Memory B cell (primary cell): ENCODE measurements around the gene OVAAL.
"Not testable (repeated sequence)": the region's sequence is repeated elsewhere in the genome, so short reads cannot be mapped to it uniquely, and the experiment has no call there.

Experiments used
- ATAC-seq: fragments of 150-1000 bp; cut with Tn5 transposase; 2 replicates; pipeline ENCODE4 v1.10.0; 2021; ENCODE audit warnings: low read depth, mild to moderate bottlenecking, moderate library complexity
- DNase-seq, 2 donors: peaks; one replicate each; pipeline ENCODE4 v3.0.0; 2022; ENCODE audit warnings: low spot score in 2 of 2
- H3K27ac Mint-ChIP-seq: one replicate; pipeline ENCODE4 v1.8.0; 2022; ENCODE audit warnings: mild to moderate bottlenecking, moderate library complexity, mixed read lengths
- H3K27me3 Mint-ChIP-seq: one replicate; pipeline ENCODE4 v1.8.0; 2022; ENCODE audit warnings: mixed read lengths
- H3K36me3 Mint-ChIP-seq: one replicate; pipeline ENCODE4 v1.8.0; 2022; ENCODE audit warnings: mild to moderate bottlenecking, mixed read lengths
- H3K4me1 Mint-ChIP-seq: one replicate; pipeline ENCODE4 v1.8.0; 2022; ENCODE audit warnings: mixed read lengths
- H3K4me3 Mint-ChIP-seq: one replicate; pipeline ENCODE4 v1.8.0; 2022; ENCODE audit warnings: mild to moderate bottlenecking, moderate library complexity, mixed read lengths
- H3K9me3 Mint-ChIP-seq: one replicate; pipeline ENCODE4 v1.8.0; 2022; ENCODE audit warnings: mixed read lengths

Gene OVAAL

DNA sequence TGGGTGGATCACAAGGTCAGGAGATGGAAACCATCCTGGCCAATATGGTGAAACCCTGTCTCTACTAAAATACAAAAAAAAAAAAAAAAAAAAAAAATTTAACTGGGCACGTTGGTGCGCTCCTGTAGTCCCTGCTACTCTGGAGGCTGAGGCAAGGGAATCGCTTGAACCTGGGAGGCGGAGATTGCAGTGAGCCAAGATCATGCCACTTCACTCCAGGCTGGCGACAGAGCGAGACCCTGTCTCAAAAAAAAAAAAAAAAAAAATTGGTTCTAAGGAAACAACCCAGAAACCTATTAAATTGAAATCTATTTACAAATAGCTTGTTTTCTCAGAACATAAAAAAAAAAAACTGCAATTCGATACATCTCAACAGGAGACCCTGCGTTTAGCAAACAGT lies 9.0 kb upstream of the OVAAL start:
- H3K9me3 Mint-ChIP-seq, H3K4me3 Mint-ChIP-seq, H3K27me3 Mint-ChIP-seq, H3K4me1 Mint-ChIP-seq, H3K36me3 Mint-ChIP-seq, H3K27ac Mint-ChIP-seq, DNase-seq, ATAC-seq: not testable (repeated sequence)

GRCh38 chr1:180550241-180550640 lies 8.5 kb upstream of the OVAAL start:
- no peak overlapping the region for H3K4me3 Mint-ChIP-seq
- H3K27ac Mint-ChIP-seq: no peak overlapping the region
- no peak for ATAC-seq
- no peak for DNase-seq
- no peaks in the 10 kb centered on the region for H3K4me1 Mint-ChIP-seq
- H3K36me3 Mint-ChIP-seq: no peaks in the 10 kb centered on the region
- H3K27me3 Mint-ChIP-seq: peaks cover 4% of the 10 kb centered on the region
- H3K9me3 Mint-ChIP-seq: no peaks in the 10 kb centered on the region

GRCh38 chr1:180551997-180552396 lies 6.8 kb upstream of the OVAAL start:
- Mint-ChIP-seq H3K4me1 (no peaks in the 10 kb centered on the region), H3K27me3 (peaks cover 6% of the 10 kb centered on the region), H3K4me3 (no peak overlapping the region), H3K9me3 (no peaks in the 10 kb centered on the region), H3K36me3 (no peaks in the 10 kb centered on the region), H3K27ac (no peak overlapping the region)
- ATAC-seq: no peak
- no peak for DNase-seq

- not testable (repeated sequence) for H3K27me3 Mint-ChIP-seq, H3K4me3 Mint-ChIP-seq, H3K9me3 Mint-ChIP-seq, H3K27ac Mint-ChIP-seq, H3K4me1 Mint-ChIP-seq, ATAC-seq, DNase-seq, H3K36me3 Mint-ChIP-seq
Observed at GRCh38 chr1:180553046-180553445, 5.7 kb upstream of the OVAAL start.

- Mint-ChIP-seq H3K36me3 (peaks cover 4% of the 10 kb centered on the region), H3K4me1 (peaks cover 3% of the 10 kb centered on the region), H3K27ac (no peak overlapping the region), H3K27me3 (peaks cover 11% of the 10 kb centered on the region), H3K4me3 (no peak overlapping the region), H3K9me3 (no peaks in the 10 kb centered on the region)
- ATAC-seq (no peak), DNase-seq (no peak)
Observed at GRCh38 chr1:180555411-180555810, 3.4 kb upstream of the OVAAL start.

- ATAC-seq (no peak), DNase-seq (no peak)
- Mint-ChIP-seq H3K27me3 (peaks cover 18% of the 10 kb centered on the region), H3K36me3 (peaks cover 4% of the 10 kb centered on the region), H3K4me3 (no peak overlapping the region), H3K27ac (no peak overlapping the region), H3K9me3 (no peaks in the 10 kb centered on the region), H3K4me1 (peaks cover 3% of the 10 kb centered on the region)
Observed at GRCh38 chr1:180560200-180560867, 1.6 kb downstream of the OVAAL start.

DNA sequence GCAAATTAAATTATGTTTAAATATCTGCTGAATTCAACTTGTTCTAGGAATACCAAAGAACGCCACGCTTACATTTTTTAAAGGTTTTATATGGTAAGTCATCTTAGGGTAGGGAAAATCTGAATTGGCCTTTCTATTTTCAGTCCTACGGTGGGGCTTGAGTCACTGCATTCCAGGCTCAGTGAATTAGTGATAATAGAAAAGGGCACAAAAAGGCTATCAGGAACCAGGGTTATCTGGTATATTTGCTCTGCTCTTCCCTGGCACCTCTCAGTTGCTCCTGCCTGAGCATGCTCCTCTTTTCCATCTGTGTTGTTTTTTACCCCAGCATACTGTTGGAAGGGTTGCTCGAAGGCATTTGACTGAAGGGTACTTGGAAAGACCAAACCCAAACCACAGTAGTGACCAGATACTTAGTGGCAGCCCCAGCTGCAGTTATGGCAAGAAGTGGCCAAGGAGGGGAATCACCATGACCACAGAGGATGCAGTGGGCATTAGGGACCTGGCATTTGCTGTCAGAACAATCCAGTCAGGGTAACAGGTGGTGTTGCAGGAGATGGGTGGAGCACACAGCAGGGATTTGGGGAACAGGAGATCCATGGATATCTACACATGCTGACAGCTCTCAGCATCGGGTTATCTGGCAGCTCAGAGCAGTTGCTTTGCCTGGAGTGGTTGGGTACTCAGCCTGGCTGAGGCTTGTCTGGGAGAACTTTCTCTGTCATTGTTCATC lies 2.3 kb downstream of the OVAAL start:
- H3K4me3 Mint-ChIP-seq: no peak overlapping the region
- H3K9me3 Mint-ChIP-seq: no peaks in the 10 kb centered on the region
- DNase-seq (no peak), ATAC-seq (no peak)
- H3K4me1 Mint-ChIP-seq: peaks cover 3% of the 10 kb centered on the region
- no peak overlapping the region for H3K27ac Mint-ChIP-seq
- H3K27me3 Mint-ChIP-seq: peaks cover 18% of the 10 kb centered on the region
- H3K36me3 Mint-ChIP-seq: peaks cover 4% of the 10 kb centered on the region

DNA sequence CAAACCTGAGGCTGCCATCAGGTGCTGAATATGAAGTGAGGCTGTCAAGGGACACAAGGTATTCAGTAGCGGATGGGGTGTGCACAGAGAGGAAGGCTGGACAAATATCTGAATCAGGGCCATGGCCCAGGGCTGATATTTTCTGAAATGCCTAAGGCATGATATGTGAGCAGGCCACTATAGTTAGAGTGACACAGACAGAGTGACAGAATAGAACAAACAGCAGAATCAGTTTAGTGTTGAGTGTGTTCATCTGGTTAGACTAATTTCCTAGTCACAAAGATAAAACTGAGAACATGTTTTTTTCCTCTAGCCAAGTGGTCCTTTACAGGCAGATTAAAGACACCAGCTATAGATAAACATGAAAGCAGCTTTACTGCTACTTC lies 3.9 kb downstream of the OVAAL start:
- Mint-ChIP-seq H3K27me3 (peaks cover 16% of the 10 kb centered on the region), H3K4me3 (no peak overlapping the region), H3K27ac (no peak overlapping the region), H3K4me1 (peaks cover 3% of the 10 kb centered on the region), H3K36me3 (peaks cover 4% of the 10 kb centered on the region), H3K9me3 (no peaks in the 10 kb centered on the region)
- ATAC-seq (no peak), DNase-seq (no peak)

DNA sequence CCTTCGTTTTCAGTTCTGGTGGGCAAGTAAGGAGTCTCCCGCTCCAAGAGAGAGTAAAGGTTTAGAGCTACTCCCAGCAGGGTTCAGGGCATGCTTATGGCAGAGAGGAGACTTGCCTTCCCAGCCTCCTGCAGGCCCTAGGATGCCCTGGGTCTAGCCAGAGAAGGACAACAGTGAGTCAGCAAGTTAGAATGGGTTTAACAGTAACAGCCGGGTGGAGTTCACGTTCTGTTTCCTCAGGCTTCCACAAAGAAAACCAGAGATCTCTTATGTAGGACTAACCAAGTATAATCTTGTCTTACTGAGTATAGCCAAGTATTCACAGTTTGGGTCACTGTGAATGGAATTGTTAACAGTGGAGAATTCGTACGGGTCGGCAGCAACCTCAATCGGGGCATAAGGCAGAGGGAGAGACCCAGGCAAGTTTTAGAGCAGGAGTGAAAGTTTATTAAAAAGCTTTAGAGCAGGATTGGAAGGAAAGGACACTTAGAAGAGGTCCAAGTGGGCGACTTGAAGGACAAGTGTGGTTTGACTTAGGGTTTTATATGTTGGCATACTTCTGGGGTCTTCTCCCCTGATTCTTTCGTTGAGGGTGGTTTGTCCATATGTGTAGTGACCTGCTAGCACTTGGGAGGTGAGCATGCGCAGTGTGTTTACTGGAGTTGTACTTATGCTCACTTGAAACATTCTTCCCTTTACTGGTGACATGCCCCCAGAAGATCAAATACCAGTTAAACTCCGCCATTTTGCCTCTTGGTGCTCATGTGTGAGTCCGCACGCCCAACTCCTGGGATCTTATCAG lies 4.5 kb downstream of the OVAAL start:
- no peak for DNase-seq
- no peak for ATAC-seq
- peaks cover 3% of the 10 kb centered on the region for H3K4me1 Mint-ChIP-seq
- no peak overlapping the region for H3K27ac Mint-ChIP-seq
- H3K27me3 Mint-ChIP-seq: peaks cover 16% of the 10 kb centered on the region
- peaks cover 4% of the 10 kb centered on the region for H3K36me3 Mint-ChIP-seq
- no peak overlapping the region for H3K4me3 Mint-ChIP-seq
- no peaks in the 10 kb centered on the region for H3K9me3 Mint-ChIP-seq

- DNase-seq: no peak
- H3K4me3 Mint-ChIP-seq: no peak overlapping the region
- H3K27ac Mint-ChIP-seq: no peak overlapping the region
- H3K4me1 Mint-ChIP-seq: no peaks in the 10 kb centered on the region
- no peak for ATAC-seq
- H3K36me3 Mint-ChIP-seq: no peaks in the 10 kb centered on the region
- H3K9me3 Mint-ChIP-seq: no peaks in the 10 kb centered on the region
- H3K27me3 Mint-ChIP-seq: peaks cover 9% of the 10 kb centered on the region
Observed at GRCh38 chr1:180565121-180565871, 6.5 kb downstream of the OVAAL start.

DNA sequence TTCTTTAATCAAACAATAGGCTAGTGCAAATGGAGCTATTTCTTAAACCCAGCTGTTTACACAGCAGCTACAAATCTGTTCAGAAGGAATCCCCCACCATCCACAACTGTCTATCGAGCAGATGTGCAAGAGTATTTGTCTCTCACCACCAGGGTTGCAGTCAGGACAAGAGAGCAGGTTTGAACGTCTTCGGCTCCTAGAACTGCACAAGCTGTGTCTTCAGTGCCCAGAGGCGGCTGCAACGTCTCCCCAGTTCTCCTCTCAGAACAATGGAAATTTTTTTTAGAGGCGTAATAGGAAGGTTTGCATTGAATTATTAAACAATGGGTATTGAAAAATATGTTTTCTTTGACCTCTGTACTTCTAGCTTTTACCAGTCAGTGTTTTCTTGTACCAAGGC lies 7.3 kb downstream of the OVAAL start:
- Mint-ChIP-seq H3K36me3 (no peaks in the 10 kb centered on the region), H3K4me3 (no peak overlapping the region), H3K4me1 (no peaks in the 10 kb centered on the region), H3K27ac (no peak overlapping the region), H3K9me3 (no peaks in the 10 kb centered on the region), H3K27me3 (peaks cover 8% of the 10 kb centered on the region)
- ATAC-seq (no peak), DNase-seq (no peak)

DNA sequence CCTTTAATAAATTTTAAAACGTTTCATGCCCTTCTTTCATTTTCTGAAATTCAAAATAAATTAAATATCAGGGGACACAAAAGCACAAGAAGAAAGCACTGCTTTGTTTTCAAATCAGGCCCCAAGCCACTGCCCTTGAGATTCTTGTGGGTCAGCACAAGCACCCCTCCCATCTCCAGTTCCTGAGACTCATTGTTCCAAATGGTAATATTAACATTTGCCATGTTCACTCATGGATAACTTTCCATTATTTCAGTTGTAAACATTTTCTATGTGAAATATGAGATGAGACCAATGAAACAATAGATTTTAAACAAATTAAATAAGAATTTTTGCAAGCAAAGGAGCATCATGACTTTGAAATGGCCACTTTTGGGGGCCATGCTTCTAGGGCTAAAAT lies 7.7 kb downstream of the OVAAL start:
- Mint-ChIP-seq H3K27ac (no peak overlapping the region), H3K9me3 (no peaks in the 10 kb centered on the region), H3K27me3 (peaks cover 6% of the 10 kb centered on the region), H3K36me3 (no peaks in the 10 kb centered on the region), H3K4me3 (no peak overlapping the region), H3K4me1 (no peaks in the 10 kb centered on the region)
- DNase-seq (no peak), ATAC-seq (no peak)

GRCh38 chr1:180567654-180568053 lies 8.9 kb downstream of the OVAAL start:
- peaks cover 4% of the 10 kb centered on the region for H3K4me1 Mint-ChIP-seq
- no peaks in the 10 kb centered on the region for H3K36me3 Mint-ChIP-seq
- H3K4me3 Mint-ChIP-seq: no peak overlapping the region
- ATAC-seq (no peak), DNase-seq (no peak)
- H3K27me3 Mint-ChIP-seq: peaks cover 7% of the 10 kb centered on the region
- no peak overlapping the region for H3K27ac Mint-ChIP-seq
- no peaks in the 10 kb centered on the region for H3K9me3 Mint-ChIP-seq

GRCh38 chr1:180568184-180568583 lies 9.4 kb downstream of the OVAAL start:
- Mint-ChIP-seq H3K27ac (no peak overlapping the region), H3K9me3 (no peaks in the 10 kb centered on the region), H3K4me1 (peaks cover 4% of the 10 kb centered on the region), H3K36me3 (no peaks in the 10 kb centered on the region), H3K27me3 (peaks cover 11% of the 10 kb centered on the region), H3K4me3 (no peak overlapping the region)
- DNase-seq (no peak), ATAC-seq (no peak)
